ENCODE measurements around the gene SIVA1.
A peak's percentile ranks its signal among the peaks of the same experiment; 100 is the strongest.

Gene SIVA1

GRCh38 chr14:104739546-104740516 is 13.1 kb upstream of the SIVA1 start:
- CTCF ChIA-PET, result interaction anchor here (1.1 kb wide), 1 partner anchor 92 kb away, joined by 4 read pairs; no protein-coding TSS in a partner anchor
- no peak for DNase-seq (ENCODE audit: low spot score)
- POLR2A ChIA-PET (ENCODE audit: low non-redundant PET), result no interaction called here
- no peak for TF ChIP-seq CTCF (conservative IDR thresholded peaks at IDR 0.05; ENCODE audit: low read depth)
- peak overlapping the region; percentile 37 for H3K27ac ChIP-seq

GRCh38 chr14:104741108-104741802 is 11.7 kb upstream of the SIVA1 start:
- CTCF ChIA-PET, result no interaction called here
- TF ChIP-seq CTCF (conservative IDR thresholded peaks at IDR 0.05; ENCODE audit: low read depth), result no peak
- POLR2A ChIA-PET (ENCODE audit: low non-redundant PET), result no interaction called here
- DNase-seq (ENCODE audit: low spot score), result no peak
- peak overlapping the region; percentile 94; the same call in 1 of the 2 replicates for H3K27ac ChIP-seq

GRCh38 chr14:104741803-104742251 is 11.1 kb upstream of the SIVA1 start:
- no peak for TF ChIP-seq CTCF (conservative IDR thresholded peaks at IDR 0.05; ENCODE audit: low read depth)
- no peak for DNase-seq (ENCODE audit: low spot score)
- peak overlapping the region; percentile 94 for H3K27ac ChIP-seq
- ChIA-PET POLR2A (ENCODE audit: low non-redundant PET) (no interaction called here), CTCF (no interaction called here)

DNA sequence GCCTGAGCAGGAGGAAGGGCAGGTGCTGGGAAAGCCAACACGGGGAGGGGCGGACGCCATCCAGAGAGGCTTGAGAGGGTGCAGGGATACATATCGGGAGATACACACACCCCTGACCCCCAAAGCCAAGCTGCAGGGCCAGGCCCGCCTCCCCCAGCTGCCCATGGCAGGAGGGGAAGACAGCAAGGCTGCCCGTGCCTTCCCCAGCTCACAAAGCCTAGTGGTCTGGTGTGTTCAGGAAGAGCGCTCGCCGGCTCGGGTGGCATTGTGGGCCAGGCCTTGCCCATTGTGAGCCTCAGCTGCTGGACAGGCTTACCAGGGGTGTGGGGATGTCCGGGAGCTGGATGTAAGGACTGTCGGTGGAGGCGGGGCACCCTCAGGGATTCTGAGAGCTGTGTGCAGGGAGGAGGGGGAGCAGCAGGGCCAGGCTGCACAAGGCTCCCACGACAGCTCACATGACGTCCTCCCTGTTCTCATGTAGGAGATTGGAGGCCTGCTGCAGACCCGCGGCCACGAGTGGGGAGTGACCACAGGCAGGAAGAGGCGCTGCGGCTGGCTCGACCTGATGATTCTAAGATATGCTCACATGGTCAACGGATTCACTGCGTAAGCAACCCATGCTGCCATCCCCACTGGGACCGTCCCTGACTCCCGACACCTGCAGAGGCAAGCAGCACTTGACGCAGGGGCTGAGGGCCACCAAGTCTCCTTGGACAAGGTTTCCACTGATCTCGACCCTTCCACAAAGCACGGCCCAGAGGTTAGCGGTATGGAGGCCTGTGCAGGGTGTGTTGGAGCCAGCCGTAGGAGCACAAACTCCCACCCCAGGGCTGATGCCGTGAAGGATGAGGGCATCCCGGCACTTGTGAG is 10.1 kb upstream of the SIVA1 start:
- ChIA-PET CTCF (no interaction called here), POLR2A (ENCODE audit: low non-redundant PET) (no interaction called here)
- no peak for DNase-seq (ENCODE audit: low spot score)
- peak overlapping the region; percentile 94 for H3K27ac ChIP-seq
- TF ChIP-seq CTCF (conservative IDR thresholded peaks at IDR 0.05; ENCODE audit: low read depth), result no peak

DNA sequence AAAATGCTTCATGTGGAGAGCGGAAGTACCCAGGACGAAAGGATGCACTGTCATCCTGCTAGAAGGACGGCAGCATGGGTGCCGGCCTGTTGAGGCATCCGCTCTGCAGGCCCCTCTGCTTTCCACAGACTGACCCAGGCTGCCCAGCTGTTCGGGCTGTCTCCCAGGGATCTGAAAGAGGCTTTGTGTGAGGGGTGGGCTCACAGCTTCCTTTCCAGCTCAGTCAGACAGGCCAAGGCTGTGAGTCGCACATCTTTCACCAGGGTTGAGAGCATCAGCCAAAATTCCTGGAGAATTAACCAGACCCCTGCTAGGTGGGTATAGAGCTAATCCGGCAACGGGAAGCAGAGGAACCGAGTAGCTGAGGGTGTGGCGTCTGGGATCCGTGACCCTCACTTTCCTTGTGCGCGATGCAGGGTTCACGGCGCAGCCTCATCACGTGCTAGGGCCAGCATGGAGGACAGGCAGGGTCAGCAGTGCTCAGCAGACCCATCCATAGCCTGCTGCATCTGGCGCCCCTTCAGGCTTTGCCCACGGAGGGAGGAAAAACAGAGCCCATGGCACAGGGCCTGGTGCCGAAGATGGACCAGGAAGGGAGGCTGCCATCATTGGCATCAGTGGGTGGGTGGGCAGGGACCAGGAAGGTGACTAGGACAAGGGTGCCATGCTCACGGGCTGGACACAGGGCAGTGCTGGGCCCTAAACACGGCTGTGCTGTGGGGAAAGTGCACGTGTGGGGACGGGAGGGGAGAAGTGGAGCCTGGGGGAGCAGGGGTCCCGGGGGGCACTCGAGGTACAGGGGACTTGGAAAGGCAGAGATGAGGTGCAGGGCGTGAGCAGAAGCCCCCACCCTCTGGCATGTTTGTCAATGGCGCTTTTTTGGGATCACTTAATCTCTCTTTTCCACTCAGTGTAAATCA is 9.2 kb upstream of the SIVA1 start:
- peak overlapping the region; percentile 94 for H3K27ac ChIP-seq
- no peak for DNase-seq (ENCODE audit: low spot score)
- CTCF ChIA-PET, result no interaction called here
- POLR2A ChIA-PET (ENCODE audit: low non-redundant PET), result no interaction called here
- TF ChIP-seq CTCF (conservative IDR thresholded peaks at IDR 0.05; ENCODE audit: low read depth), result no peak

Data from RWPE1 (cell line).